NB4 (cell line): ENCODE results near the gene SUSD6.

ENCODE experiments used
- CTCF ChIP-seq: IDR thresholded peaks from one replicate; pipeline ENCODE4 v1.5.1; 2012; ENCODE audit warnings: low read depth, low read length
- POLR2A ChIP-seq: IDR thresholded peaks from 2 replicates; pipeline ENCODE4 v1.6.1; 2011; ENCODE audit warnings: mild to moderate bottlenecking; ENCODE audit not compliant: insufficient read length; ENCODE audit errors: extremely low read depth

GRCh38 chr14:69711065-69711464 is 99.7 kb downstream of the SUSD6 start:
- TF ChIP-seq CTCF (no peak), POLR2A (no peak)
